Epithelial cell of proximal tubule (primary cell): ENCODE results near the gene EZH2. TPM values are rescaled to one million over a fixed set of nuclear protein-coding genes. Genes with fewer than 3 reads are reported as not detected.
A peak's percentile ranks its signal among the peaks of the same experiment; 100 is the strongest.

Experiments
- DNase-seq: peaks from one replicate; pipeline ENCODE4 v3.0.0-alpha.2; 2011; ENCODE audit warnings: low read depth
- H3K4me3 ChIP-seq: 2 replicates; pipeline ENCODE4 v1.5.1; 2011; ENCODE audit warnings: low read depth, mild to moderate bottlenecking, low read length
- CTCF ChIP-seq: conservative IDR thresholded peaks from 2 replicates; pipeline ENCODE4 v1.5.1; 2012; ENCODE audit warnings: low read depth, mild to moderate bottlenecking, low read length
- total RNA-seq: library from RNA; depleted of rRNA; stranded (reverse); fragments of >200 nt; gene quantifications from 2 replicates; pipeline ENCODE4 v1.2.3, GENCODE V29; 2015

Gene EZH2
- total RNA-seq, 1 donor from 2014 or later = 24.9 TPM

- peak overlapping the region; percentile 76 for H3K4me3 ChIP-seq
- TF ChIP-seq CTCF = no peak
- no peak for DNase-seq
Measured at GRCh38 chr7:148884299-148885022, 370 bp upstream of the EZH2 start.

GRCh38 chr7:148883266-148884048, 634 bp downstream of the EZH2 start:
- H3K4me3 ChIP-seq = peak overlapping the region; percentile 76
- DNase-seq = no peak
- no peak for TF ChIP-seq CTCF

GRCh38 chr7:148882841-148883265, 1.2 kb downstream of the EZH2 start:
- no peak for TF ChIP-seq CTCF
- peak overlapping the region; percentile 76 for H3K4me3 ChIP-seq
- no peak for DNase-seq

- DNase-seq = no peak
- peak overlapping the region; percentile 76 for H3K4me3 ChIP-seq
- no peak for TF ChIP-seq CTCF
Measured at GRCh38 chr7:148882192-148882591, 1.9 kb downstream of the EZH2 start.

- no peak overlapping the region for H3K4me3 ChIP-seq
- TF ChIP-seq CTCF = no peak
- DNase-seq = no peak
Measured at GRCh38 chr7:148878317-148878716, 5.8 kb downstream of the EZH2 start.

GRCh38 chr7:148877517-148877916, 6.6 kb downstream of the EZH2 start:
- no peak for DNase-seq
- no peak for TF ChIP-seq CTCF
- H3K4me3 ChIP-seq = no peak overlapping the region
